OCI-LY1 (cell line): ENCODE results near the gene RILPL2.

Experiments
- CTCF ChIP-seq: fragments of 200-600 bp; sonication (generic), shearing (Covaris generic); IDR thresholded peaks from 2 replicates; pipeline ENCODE4 v1.5.1; 2017; ENCODE audit warnings: mild to moderate bottlenecking, antibody characterized with exemption, low read length, moderate library complexity, mixed read lengths
- EZH2 ChIP-seq: fragments of 200-600 bp; sonication (generic), shearing (Covaris generic); IDR thresholded peaks from 2 replicates; pipeline ENCODE4 v1.8.0; 2017; ENCODE audit warnings: borderline replicate concordance, mixed run types, mild to moderate bottlenecking, antibody characterized with exemption, low read length, moderate library complexity, mixed read lengths

- TF ChIP-seq CTCF (no peak), EZH2 (no peak)
Observed at GRCh38 chr12:123410041-123410412, 26.5 kb downstream of the RILPL2 start.
